Measurements from ENCODE around the gene MEI1. TPM values are rescaled to one million over a fixed set of nuclear protein-coding genes. Genes with fewer than 3 reads are reported as not detected.

MEI1 gene
- polyA plus RNA-seq, 1 donor (not counting 4 experiments of a cell fraction or from before 2014, with no cell fraction given), result 0.10 TPM

- dilution Hi-C loops (cut with MboI; ENCODE audit: extremely low pct_ligation_motif_present, low sequenced_read_pairs), result no loop called here
- Histone ChIP-seq H3K27ac (ENCODE audit: control insufficient read depth, insufficient read depth, low read length) (no peak overlapping the region), H4K20me1 (ENCODE audit: control insufficient read depth, extremely low read depth, insufficient read depth, low read length) (no peaks in the 10 kb centered on the region), H3K36me3 (ENCODE audit: control insufficient read depth in 2 of 2, extremely low read depth in 1 of 2, insufficient read depth in 2 of 2, low read length in 2 of 2) (no peaks in the 10 kb centered on the region), H3K4me1 (ENCODE audit: control insufficient read depth, extremely low read depth, insufficient read depth, low read length) (no peaks in the 10 kb centered on the region), H3K9ac (ENCODE audit: control insufficient read depth, extremely low read depth, insufficient read depth, low read length) (no peak overlapping the region), H3K4me3 (ENCODE audit: control insufficient read depth in 2 of 3, extremely low read depth in 1 of 3, insufficient read depth in 2 of 3, low read depth in 1 of 3, low read length in 3 of 3) (no peak overlapping the region), H3K9me1 (ENCODE audit: control insufficient read depth, extremely low read depth, insufficient read depth, low read length) (no peaks in the 10 kb centered on the region), H2AFZ (ENCODE audit: control insufficient read depth, low read length) (no peak overlapping the region), H3K27me3 (ENCODE audit: control insufficient read depth, extremely low read depth, insufficient read depth, low read length) (peaks cover 4% of the 10 kb centered on the region), H3K9me3 (ENCODE audit: control insufficient read depth, low read depth, low read length) (no peaks in the 10 kb centered on the region), H3K79me2 (ENCODE audit: control insufficient read depth, insufficient read depth, low read length) (no peaks in the 10 kb centered on the region), H3K4me2 (ENCODE audit: control insufficient read depth, extremely low read depth, insufficient read depth, low read depth, low read length) (no peak overlapping the region)
- FAIRE-seq (no peak), DNase-seq (ENCODE audit: low read depth, low spot score) (no peak)
- no peak for TF ChIP-seq EZH2 (IDR thresholded peaks at IDR 0.05; ENCODE audit: low read length)
- TF ChIP-seq CTCF (optimal IDR thresholded peaks at IDR 0.05 in 1 of 3, IDR thresholded peaks at IDR 0.05 in 1 of 3, conservative IDR thresholded peaks at IDR 0.05 in 1 of 3; ENCODE audit: extremely low read depth in 1 of 3, insufficient read depth in 2 of 3, low read length in 3 of 3), result no peak
Measured at GRCh38 chr22:41739576-41739975, 40.3 kb downstream of the MEI1 start.

- Histone ChIP-seq H3K27me3 (ENCODE audit: control insufficient read depth, extremely low read depth, insufficient read depth, low read length) (peaks cover 7% of the 10 kb centered on the region), H3K4me3 (ENCODE audit: control insufficient read depth in 2 of 3, extremely low read depth in 1 of 3, insufficient read depth in 2 of 3, low read depth in 1 of 3, low read length in 3 of 3) (no peak overlapping the region), H3K9ac (ENCODE audit: control insufficient read depth, extremely low read depth, insufficient read depth, low read length) (no peak overlapping the region), H2AFZ (ENCODE audit: control insufficient read depth, low read length) (no peak overlapping the region), H3K9me3 (ENCODE audit: control insufficient read depth, low read depth, low read length) (no peaks in the 10 kb centered on the region), H3K36me3 (ENCODE audit: control insufficient read depth in 2 of 2, extremely low read depth in 1 of 2, insufficient read depth in 2 of 2, low read length in 2 of 2) (no peaks in the 10 kb centered on the region), H3K79me2 (ENCODE audit: control insufficient read depth, insufficient read depth, low read length) (no peaks in the 10 kb centered on the region), H4K20me1 (ENCODE audit: control insufficient read depth, extremely low read depth, insufficient read depth, low read length) (no peaks in the 10 kb centered on the region), H3K9me1 (ENCODE audit: control insufficient read depth, extremely low read depth, insufficient read depth, low read length) (no peaks in the 10 kb centered on the region), H3K4me1 (ENCODE audit: control insufficient read depth, extremely low read depth, insufficient read depth, low read length) (no peaks in the 10 kb centered on the region), H3K4me2 (ENCODE audit: control insufficient read depth, extremely low read depth, insufficient read depth, low read depth, low read length) (no peak overlapping the region), H3K27ac (ENCODE audit: control insufficient read depth, insufficient read depth, low read length) (no peak overlapping the region)
- no peak for TF ChIP-seq EZH2 (IDR thresholded peaks at IDR 0.05; ENCODE audit: low read length)
- no peak for TF ChIP-seq CTCF (optimal IDR thresholded peaks at IDR 0.05 in 1 of 3, IDR thresholded peaks at IDR 0.05 in 1 of 3, conservative IDR thresholded peaks at IDR 0.05 in 1 of 3; ENCODE audit: extremely low read depth in 1 of 3, insufficient read depth in 2 of 3, low read length in 3 of 3)
- dilution Hi-C loops (cut with MboI; ENCODE audit: extremely low pct_ligation_motif_present, low sequenced_read_pairs), result no loop called here
- DNase-seq (ENCODE audit: low read depth, low spot score) (no peak), FAIRE-seq (no peak)
Measured at GRCh38 chr22:41742918-41743317, 43.6 kb downstream of the MEI1 start.
